Islet precursor cell (in vitro differentiated cells): ENCODE results near the gene STARD10.
A peak's percentile ranks its signal among the peaks of the same experiment; 100 is the strongest.

Source experiments
- DNase-seq: peaks from one replicate; pipeline ENCODE4 v3.0.0-alpha.2; 2018

Gene STARD10

GRCh38 chr11:72779495-72780128, 14.2 kb downstream of the STARD10 start:
- DNase-seq, result peak; percentile 34

GRCh38 chr11:72778535-72779494, 15.0 kb downstream of the STARD10 start:
- no peak for DNase-seq

DNA sequence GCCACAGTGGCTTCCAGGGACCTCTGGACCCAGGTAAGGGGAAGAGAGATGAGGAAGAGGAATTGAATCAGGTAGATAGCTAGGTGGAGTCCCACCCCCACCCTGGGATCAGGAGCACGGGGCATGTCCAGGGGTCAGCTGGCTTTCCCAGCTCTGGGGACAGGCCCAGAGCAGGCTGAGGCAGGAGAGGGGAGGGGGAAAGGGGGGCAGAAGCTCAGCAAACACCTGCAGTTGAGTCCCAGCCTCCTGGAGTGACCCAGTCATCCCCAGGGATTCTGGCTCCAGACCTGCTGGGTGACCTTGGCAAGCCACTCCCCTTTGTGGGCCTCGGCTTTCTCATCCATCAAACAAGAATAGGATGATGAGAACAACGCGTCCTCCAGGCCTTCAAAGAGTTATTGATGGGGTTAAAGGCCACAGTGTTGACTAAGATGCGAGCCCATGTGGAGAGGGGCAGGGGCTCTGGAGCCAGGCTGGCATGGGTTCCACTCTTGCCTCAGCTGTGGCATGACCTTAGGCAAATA, 16.0 kb downstream of the STARD10 start:
- peak; percentile 72 for DNase-seq

- DNase-seq, result peak; percentile 85
Measured at GRCh38 chr11:72776844-72777754, 16.7 kb downstream of the STARD10 start.

DNA sequence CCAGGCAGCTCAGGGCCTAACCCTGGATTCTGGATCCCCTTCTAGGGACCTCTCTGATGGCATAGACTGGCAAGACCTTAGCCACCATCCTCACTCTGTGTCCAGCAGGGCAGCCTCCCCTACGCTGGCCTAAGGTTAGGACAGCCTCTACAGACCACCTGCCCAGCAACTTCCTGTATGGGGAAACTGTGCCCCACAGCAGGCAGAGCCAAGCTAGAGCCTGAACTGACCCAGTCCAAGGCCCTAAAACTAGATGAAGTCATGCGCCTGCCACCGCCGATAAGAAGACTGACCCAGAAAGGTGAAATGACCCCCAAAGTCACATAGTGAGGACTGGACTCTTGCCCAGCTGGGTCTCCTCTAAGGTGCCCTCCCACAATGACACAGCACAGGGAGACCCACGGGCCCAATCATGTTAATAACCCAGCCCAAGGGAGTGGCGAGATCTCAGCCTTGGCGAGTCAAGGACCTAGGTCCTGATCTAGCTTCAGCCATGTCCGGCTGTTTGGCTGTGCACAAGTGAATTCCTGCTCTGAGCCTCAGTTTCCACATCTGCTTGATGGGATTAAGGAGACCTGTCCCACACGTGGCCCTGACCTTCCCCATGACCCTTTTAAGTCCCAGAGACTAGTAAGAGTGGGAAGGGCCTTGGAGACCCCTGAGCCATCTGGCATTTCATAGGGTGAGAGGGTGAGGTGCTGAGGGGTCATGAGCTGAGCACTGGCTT, 17.6 kb downstream of the STARD10 start:
- no peak for DNase-seq

DNA sequence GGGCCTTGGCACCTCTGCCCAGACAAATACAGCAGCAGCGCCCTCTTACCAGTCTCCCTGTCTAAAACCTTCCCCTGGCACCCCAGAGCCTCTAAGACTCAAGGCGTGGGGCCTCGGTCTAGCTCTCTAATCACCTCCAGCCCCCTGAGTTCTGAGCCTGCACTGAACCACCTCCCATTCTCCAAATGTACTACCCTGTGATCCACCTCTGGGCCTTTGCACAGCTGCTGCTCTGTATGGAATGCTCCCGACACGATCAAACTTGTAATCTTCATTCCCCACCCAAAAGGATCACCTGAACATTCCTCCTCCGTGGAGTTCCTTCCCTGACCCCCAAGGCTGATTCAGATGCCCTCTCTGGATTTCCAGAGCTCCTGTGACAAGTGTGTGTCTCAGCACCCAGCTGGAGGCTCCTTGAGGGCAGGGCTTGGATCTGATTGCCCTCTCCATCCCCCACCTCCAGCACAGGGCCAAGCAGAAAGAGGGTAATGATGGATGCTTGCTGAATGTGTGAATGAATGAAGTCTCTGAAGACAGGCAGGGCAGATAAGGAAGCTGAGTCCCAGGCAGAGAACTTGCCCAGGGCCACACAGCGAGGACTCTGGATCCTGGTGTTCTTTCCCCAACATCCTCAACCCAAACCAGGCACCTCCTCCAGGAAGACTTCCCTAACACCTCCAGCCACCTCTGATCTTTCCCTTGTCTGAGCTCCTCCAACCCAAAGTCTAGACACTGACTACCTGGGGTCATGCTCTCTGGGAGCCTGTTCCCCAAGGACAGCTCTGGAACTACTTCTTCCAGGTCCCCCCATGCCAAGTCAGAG, 18.3 kb downstream of the STARD10 start:
- DNase-seq, result no peak

GRCh38 chr11:72774499-72774898, 19.3 kb downstream of the STARD10 start:
- no peak for DNase-seq

DNA sequence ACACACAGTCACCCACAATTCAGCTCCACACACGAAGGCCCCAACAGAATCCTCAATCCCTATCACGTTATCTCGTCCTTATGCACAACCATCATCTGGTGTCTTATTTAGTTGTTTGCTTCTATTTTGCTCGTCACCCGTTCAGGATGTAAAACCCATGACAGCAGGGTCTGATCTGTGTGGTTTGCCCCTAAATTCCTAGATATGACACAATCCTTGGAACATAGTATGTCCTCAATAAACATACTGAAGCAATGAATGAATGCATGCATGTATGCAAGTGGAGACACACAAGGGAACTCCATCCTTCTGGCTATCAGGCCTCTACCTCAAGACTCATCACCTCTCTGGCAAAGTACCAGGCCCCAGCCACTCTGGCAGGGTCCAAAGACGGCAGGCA, 20.2 kb downstream of the STARD10 start:
- DNase-seq, result no peak

DNA sequence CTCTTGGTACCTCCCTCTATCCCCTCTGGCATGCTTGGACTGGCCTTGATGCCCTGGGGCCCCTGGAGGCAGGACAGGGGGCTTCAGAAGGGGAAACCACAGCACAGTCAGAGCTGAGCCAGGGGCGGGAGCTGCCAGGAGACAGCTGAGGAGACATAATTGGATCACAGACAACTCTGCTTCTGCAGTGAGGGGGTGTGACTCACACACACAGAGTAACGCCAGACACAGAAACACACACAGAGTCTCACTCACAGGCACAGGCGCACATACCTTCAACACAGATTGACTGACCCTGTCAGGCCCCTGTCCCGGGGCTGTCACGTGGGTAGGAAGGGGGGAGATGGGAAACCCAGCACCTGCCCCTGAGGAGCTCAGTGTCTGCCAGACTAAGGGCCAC, 20.6 kb downstream of the STARD10 start:
- DNase-seq, result peak; percentile 97

DNA sequence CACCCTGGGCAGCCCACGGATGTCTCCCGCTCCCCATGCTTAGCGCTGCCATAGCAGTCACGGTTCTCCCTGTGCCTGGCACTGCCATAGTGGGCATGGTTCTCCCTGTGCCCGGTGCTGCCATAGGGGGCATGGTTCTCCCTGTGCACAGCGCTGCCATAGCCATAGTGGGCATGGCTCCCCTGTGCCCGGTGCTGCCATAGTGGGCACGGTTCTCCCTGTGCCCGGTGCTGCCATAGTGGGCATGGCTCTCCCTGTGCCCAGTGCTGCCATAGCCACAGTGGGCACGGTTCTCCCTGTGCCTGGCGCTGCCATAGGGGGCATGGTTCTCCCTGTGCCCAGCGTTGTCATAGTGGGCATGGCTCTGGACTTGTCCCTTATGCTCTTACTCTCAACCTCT, 21.8 kb downstream of the STARD10 start:
- no peak for DNase-seq

- peak; percentile 90 for DNase-seq
Measured at GRCh38 chr11:72771507-72771906, 22.3 kb downstream of the STARD10 start.

DNA sequence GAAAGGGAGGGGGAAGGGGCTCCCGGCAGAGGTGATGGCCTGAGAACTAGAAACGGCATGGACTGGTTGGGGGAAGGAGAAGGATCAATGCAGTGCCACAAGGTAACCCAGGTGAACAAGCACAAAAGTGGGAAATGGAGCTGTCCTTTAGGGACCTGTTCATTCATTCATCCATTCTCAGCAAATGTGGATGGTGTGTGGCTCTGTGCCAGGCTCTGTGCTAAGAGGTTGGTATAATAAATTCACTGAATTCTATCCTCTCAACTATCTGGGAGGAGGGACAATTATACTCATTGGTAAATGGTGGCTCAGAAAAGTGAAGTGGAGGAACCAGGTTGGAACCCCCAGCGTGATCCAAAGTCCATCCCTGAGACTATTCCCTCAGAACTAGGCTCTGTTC, 23.0 kb downstream of the STARD10 start:
- no peak for DNase-seq

- no peak for DNase-seq
Measured at GRCh38 chr11:72769680-72770079, 24.2 kb downstream of the STARD10 start.

DNA sequence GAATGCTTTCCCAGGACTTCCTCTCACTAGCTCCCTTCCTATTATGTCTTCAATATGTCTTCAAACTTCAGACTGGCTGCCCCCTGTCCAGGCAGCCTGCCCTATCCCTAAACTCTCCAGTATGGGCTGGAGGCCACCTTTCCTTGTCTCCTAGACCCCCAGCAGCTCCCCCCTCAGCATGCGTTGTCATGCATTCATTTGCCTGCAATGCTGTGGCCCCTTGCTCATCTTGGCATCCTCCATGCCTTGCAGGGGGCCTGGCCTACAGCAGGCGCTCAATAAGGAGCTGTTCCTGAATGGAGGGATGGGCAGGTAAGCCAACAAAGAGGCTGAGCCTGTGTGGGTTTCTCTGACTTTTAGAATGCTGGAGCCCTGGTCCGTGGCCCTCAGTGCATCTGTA, 25.3 kb downstream of the STARD10 start:
- DNase-seq, result no peak

GRCh38 chr11:72767203-72768062, 26.4 kb downstream of the STARD10 start:
- no peak for DNase-seq

DNA sequence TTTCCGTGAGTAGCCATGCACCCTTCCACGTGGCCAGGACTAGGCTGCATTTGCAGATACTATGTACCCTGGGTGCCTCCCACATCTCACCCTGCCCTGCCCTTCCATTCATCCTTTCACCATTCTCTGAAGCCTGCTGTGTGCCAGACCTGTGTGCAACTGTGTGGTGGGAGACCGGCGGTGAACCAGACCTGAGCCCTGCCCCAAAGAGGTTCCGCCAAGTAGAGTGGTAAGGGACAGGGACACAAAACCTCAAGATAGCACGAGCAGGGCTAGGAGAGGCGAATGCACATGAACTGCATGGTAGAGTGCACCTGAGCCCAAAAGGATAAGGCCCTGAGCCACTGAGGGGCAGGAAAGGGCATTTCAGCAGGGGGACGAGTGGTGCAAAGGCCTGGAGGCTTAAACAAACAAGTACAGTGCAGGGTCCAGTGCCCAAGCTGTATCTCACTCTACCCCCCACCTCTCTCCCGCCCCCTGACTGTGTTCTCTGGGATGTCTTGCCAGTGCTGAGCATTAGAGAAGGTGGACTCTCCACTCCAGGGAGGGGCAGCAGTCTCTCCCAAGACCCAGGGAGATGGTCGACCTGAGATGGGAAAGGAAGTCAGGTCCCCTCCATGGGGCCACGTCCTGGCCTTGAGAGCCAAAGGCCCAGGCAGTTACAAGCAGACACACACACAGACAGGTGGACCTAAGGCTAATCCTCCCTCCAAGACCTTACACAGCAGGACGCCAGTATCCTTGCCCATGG, 27.5 kb downstream of the STARD10 start:
- no peak for DNase-seq

- peak; percentile 78 for DNase-seq
Measured at GRCh38 chr11:72764503-72764902, 29.3 kb downstream of the STARD10 start.

DNA sequence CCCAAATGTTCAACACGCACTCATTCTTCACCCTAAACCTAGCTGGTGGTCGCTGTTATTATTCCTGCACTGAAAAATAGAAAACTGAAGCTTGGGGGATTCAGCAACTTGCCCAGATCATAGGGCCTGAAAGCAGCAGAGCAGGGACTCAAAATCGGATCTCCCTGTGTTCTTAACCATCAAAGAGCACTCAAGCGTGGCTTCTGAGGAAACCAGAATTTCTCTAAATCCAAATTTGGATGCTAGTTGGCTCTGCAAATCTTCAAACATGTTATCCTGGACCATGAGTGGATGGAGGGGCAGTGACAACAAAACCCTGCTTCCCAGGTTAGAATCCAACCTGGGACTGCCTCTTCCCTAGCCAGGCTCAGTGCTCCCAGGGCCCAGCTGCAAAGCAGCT, 30.0 kb downstream of the STARD10 start:
- DNase-seq, result no peak

DNA sequence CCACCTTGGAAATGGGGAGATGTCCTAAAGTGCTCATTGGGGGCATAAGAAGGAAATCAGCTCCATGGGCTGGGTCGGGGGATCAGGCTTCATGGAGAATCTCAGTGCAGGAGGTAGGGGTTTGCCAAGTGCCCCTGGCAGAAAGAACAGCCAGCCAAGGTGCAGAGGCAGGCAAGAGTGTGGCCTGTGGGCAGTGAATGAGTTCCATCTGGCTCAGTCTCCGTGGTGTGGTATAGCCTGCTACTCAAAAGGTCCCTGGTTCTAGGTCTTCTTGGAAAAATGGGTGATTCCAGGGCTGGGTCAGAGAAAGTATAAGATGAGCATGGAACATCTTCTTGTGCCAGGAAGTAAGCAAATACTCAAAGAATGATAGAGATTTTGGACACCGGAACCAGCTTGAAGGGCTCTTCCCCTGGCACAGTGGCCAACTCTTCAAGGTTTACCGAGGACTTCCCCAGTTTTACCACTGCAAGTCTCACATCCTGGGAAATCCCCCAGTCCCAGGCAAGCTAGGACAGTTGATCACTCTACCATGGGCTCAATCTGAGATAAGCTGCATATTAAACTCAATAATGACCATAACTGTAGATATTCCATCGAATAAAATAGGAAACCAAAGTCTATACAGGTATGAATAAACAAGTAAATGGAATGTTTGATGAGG, 31.1 kb downstream of the STARD10 start:
- DNase-seq, result no peak
